GM23338 (cell line): ENCODE data around the gene ZSCAN26. TPM values are rescaled to one million over a fixed set of nuclear protein-coding genes. Genes with fewer than 3 reads are reported as not detected.
"Not testable (repeated sequence)": the region's sequence is repeated elsewhere in the genome, so short reads cannot be mapped to it uniquely, and the experiment has no call there.

ENCODE experiments used
- ATAC-seq: fragments of 200-7000 bp; cut with Tn5 transposase; 3 replicates; pipeline ENCODE4 v1.9.1; 2020
- DNase-seq: peaks from one replicate; pipeline ENCODE4 v3.0.0-alpha.2; 2015; ENCODE audit warnings: low spot score
- H2AFZ ChIP-seq: fragments of 200-600 bp; sonication (generic); 2 replicates; pipeline ENCODE4 v1.8.0; 2016; ENCODE audit warnings: antibody characterized with exemption, mild to moderate bottlenecking, moderate library complexity
- H3F3A ChIP-seq: fragments of 200-600 bp; sonication (generic); replicated peaks from 2 replicates; pipeline ENCODE4 v1.8.0; 2017; ENCODE audit warnings: antibody characterized with exemption, mixed run types, low read depth
- H3K27ac ChIP-seq: fragments of 200-600 bp; sonication (generic); 2 replicates; pipeline ENCODE4 v1.6.1; 2016; ENCODE audit warnings: low read depth
- H3K27me3 ChIP-seq: fragments of 200-600 bp; sonication (generic); 2 replicates; pipeline ENCODE4 v1.8.0; 2016; ENCODE audit warnings: mild to moderate bottlenecking, mixed run types, moderate library complexity; ENCODE audit not compliant: insufficient read depth
- H3K36me3 ChIP-seq: fragments of 200-600 bp; sonication (generic); 2 replicates; pipeline ENCODE4 v1.8.0; 2016; ENCODE audit warnings: mild to moderate bottlenecking; ENCODE audit not compliant: insufficient read depth
- H3K4me1 ChIP-seq: fragments of 200-600 bp; sonication (generic); 2 replicates; pipeline ENCODE4 v1.8.0; 2016; ENCODE audit warnings: mild to moderate bottlenecking, moderate library complexity; ENCODE audit not compliant: insufficient read depth
- H3K4me2 ChIP-seq: fragments of 200-600 bp; sonication (generic); 2 replicates; pipeline ENCODE4 v1.7.1; 2017; ENCODE audit warnings: mixed run types
- H3K4me3 ChIP-seq: fragments of 200-600 bp; sonication (generic); 2 replicates; pipeline ENCODE4 v1.6.1; 2016; ENCODE audit warnings: mixed run types
- H3K79me2 ChIP-seq: fragments of 200-600 bp; sonication (generic); replicated peaks from 2 replicates; pipeline ENCODE4 v1.8.0; 2017; ENCODE audit warnings: mild to moderate bottlenecking; ENCODE audit not compliant: insufficient read depth
- H3K9me2 ChIP-seq: fragments of 200-600 bp; sonication (generic); 2 replicates; pipeline ENCODE4 v1.8.0; 2017; ENCODE audit not compliant: insufficient read depth
- H4K20me1 ChIP-seq: fragments of 200-600 bp; sonication (generic); replicated peaks from 2 replicates; pipeline ENCODE4 v1.8.0; 2017; ENCODE audit warnings: mild to moderate bottlenecking; ENCODE audit not compliant: insufficient read depth
- H3K27ac Mint-ChIP-seq: 2 replicates; pipeline ENCODE4 v1.8.0; 2020; ENCODE audit warnings: inconsistent platforms, mild to moderate bottlenecking, moderate library complexity, mixed read lengths
- H3K27me3 Mint-ChIP-seq: 3 replicates; pipeline ENCODE4 v1.8.0; 2022; ENCODE audit warnings: low read depth, mild to moderate bottlenecking, moderate library complexity, mixed read lengths, inconsistent platforms; ENCODE audit not compliant: insufficient read depth, poor library complexity
- H3K36me3 Mint-ChIP-seq: 3 replicates; pipeline ENCODE4 v1.8.0; 2021; ENCODE audit warnings: low read depth, mild to moderate bottlenecking, inconsistent platforms, moderate library complexity, mixed read lengths
- H3K4me1 Mint-ChIP-seq: 3 replicates; pipeline ENCODE4 v1.8.0; 2020; ENCODE audit warnings: mild to moderate bottlenecking, inconsistent platforms, mixed read lengths
- H3K4me3 Mint-ChIP-seq: 3 replicates; pipeline ENCODE4 v1.8.0; 2021; ENCODE audit warnings: moderate library complexity, mild to moderate bottlenecking, inconsistent platforms, mixed read lengths
- H3K9me3 Mint-ChIP-seq: 3 replicates; pipeline ENCODE4 v1.8.0; 2020; ENCODE audit warnings: moderate library complexity, mild to moderate bottlenecking, inconsistent platforms, mixed read lengths
- CREB1 ChIP-seq: fragments of 250-450 bp; sonication (Bioruptor Pico); IDR thresholded peaks from 2 replicates; pipeline ENCODE4 v1.5.0; 2020; ENCODE audit warnings: low read depth, mild to moderate bottlenecking, moderate library complexity
- CTCF ChIP-seq, 2 experiments: fragments of 200-600 bp in 1 of 2; sonication (generic) in 1 of 2; conservative IDR thresholded peaks; 2 replicates each; pipeline versions ENCODE4 v1.5.1 to v1.6.1; 2016 to 2017; ENCODE audit warnings: antibody characterized with exemption in 2 of 2, low read depth in 2 of 2, mild to moderate bottlenecking in 2 of 2, moderate library complexity in 1 of 2
- EZH2 ChIP-seq: fragments of 200-600 bp; sonication (generic); IDR thresholded peaks from one replicate; pipeline ENCODE4 v1.8.0; 2017; ENCODE audit warnings: antibody characterized with exemption, mild to moderate bottlenecking, low read depth; ENCODE audit not compliant: unreplicated experiment
- JUNB ChIP-seq: IDR thresholded peaks from one replicate; pipeline ENCODE4 v1.6.1; 2016; ENCODE audit warnings: antibody characterized with exemption; ENCODE audit not compliant: unreplicated experiment
- NANOG ChIP-seq: IDR thresholded peaks from 2 replicates; pipeline ENCODE4 v1.6.1; 2016; ENCODE audit warnings: antibody characterized with exemption, borderline replicate concordance
- REST ChIP-seq: IDR thresholded peaks from one replicate; pipeline ENCODE4 v1.6.1; 2018; ENCODE audit warnings: antibody characterized with exemption; ENCODE audit not compliant: unreplicated experiment
- ZNF114 ChIP-seq: fragments of 250-450 bp; sonication (Bioruptor Pico); IDR thresholded peaks from 2 replicates; pipeline ENCODE4 v1.5.0; 2020; ENCODE audit warnings: mild to moderate bottlenecking, moderate library complexity
- ZNF331 ChIP-seq: fragments of 250-450 bp; sonication (Bioruptor Pico); IDR thresholded peaks from 2 replicates; pipeline ENCODE4 v1.5.0; 2020; ENCODE audit warnings: low read depth, mild to moderate bottlenecking, moderate library complexity
- polyA plus RNA-seq: library from polyadenylated mRNA; unstranded; fragments of >200 nt; fragmentation: Nextera tagmentation; extraction: Ambion mirVana; gene quantifications from 2 replicates; pipeline ENCODE4 v1.2.1, GENCODE V29; 2016
- total RNA-seq: library from RNA; depleted of rRNA; stranded (reverse); fragments of >200 nt; shearing (Covaris generic); gene quantifications from 2 replicates; pipeline ENCODE4 v1.2.3, GENCODE V29; 2014

The ZSCAN26 gene
- total and polyA plus RNA-seq, 2 experiments from 2014 or later = 6.5 to 10.2 TPM

DNA sequence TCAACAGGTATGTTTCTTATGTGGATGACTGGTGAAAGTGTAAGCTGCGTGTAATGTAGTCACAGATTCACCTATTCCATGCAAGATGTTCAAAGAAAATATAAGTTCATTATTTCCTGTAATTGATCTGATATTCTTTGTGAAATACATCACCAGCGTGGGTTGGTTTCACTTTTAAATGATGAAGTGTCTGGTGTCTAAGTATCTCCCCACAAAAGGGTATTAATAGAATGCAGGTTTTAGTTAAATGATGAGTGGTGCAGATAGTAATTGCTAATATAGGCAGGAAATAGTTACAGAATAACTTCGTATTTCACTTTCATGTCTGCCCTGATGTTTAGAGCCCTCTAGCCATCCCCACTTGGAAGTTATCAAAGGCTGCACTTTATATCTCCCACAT lies 36.6 kb downstream of the ZSCAN26 start:
- H3K4me1 ChIP-seq = no peaks in the 10 kb centered on the region
- H3K27me3 Mint-ChIP-seq = no peaks in the 10 kb centered on the region
- no peak overlapping the region for H3K27ac ChIP-seq
- H3K4me1 Mint-ChIP-seq = no peaks in the 10 kb centered on the region
- H3K4me3 ChIP-seq = no peak overlapping the region
- H3K27ac Mint-ChIP-seq = no peak overlapping the region
- H3K36me3 ChIP-seq = no peaks in the 10 kb centered on the region
- H3F3A ChIP-seq = no peaks in the 10 kb centered on the region
- H4K20me1 ChIP-seq = 0 out of 2 replicates have a peak, but pooled peaks cover 3% of the 10 kb centered on the region
- H3K27me3 ChIP-seq = no peaks in the 10 kb centered on the region
- no peak for TF ChIP-seq CREB1
- no peak for TF ChIP-seq ZNF114 (CRISPR knock-in tag)
- TF ChIP-seq ZNF331 (CRISPR knock-in tag) = no peak
- TF ChIP-seq CTCF (conservative IDR thresholded peaks at IDR 0.05; ENCODE audit: low read depth in 2 of 2) = no peak
- TF ChIP-seq EZH2 = no peak
- no peak for TF ChIP-seq NANOG
- TF ChIP-seq JUNB = no peak
- no peak for TF ChIP-seq REST
- no peak for DNase-seq
- no peak overlapping the region for H3K4me3 Mint-ChIP-seq
- no peaks in the 10 kb centered on the region for H3K9me2 ChIP-seq
- H3K9me3 Mint-ChIP-seq = peaks cover 3% of the 10 kb centered on the region; the same call in 1 of the 3 replicates
- no peak for ATAC-seq
- H3K4me2 ChIP-seq = no peak overlapping the region
- no peak overlapping the region for H2AFZ ChIP-seq
- no peaks in the 10 kb centered on the region for H3K79me2 ChIP-seq
- H3K36me3 Mint-ChIP-seq = peaks cover 4% of the 10 kb centered on the region

DNA sequence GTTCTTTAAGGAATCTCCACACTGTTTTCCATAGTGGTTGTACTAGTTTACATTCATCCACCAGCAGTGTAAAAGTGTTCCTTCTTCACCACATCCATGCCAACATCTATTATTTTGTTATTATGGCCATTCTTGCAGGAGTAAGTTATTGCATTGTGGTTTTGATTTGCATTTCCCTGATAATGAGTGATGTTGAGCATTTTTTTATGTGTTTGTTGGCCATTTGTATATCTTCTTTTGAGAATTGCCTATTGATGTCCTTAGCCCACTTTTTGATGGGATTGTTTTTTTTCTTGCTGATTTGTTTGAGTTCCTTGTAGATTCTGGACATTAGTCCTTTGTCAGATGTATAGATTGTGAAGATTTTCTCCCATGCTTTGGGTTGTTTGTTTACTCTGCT lies 39.4 kb downstream of the ZSCAN26 start:
- H3K36me3 Mint-ChIP-seq, H2AFZ ChIP-seq, H3K4me3 Mint-ChIP-seq, H3K79me2 ChIP-seq, H3F3A ChIP-seq, H3K4me3 ChIP-seq, H3K27ac Mint-ChIP-seq, H3K4me2 ChIP-seq, DNase-seq, H3K9me2 ChIP-seq, ATAC-seq, H3K27ac ChIP-seq, H3K36me3 ChIP-seq, H4K20me1 ChIP-seq, H3K9me3 Mint-ChIP-seq, H3K27me3 ChIP-seq, H3K27me3 Mint-ChIP-seq: not testable (repeated sequence)
- peaks cover 20% of the 10 kb centered on the region for H3K4me1 Mint-ChIP-seq
- H3K4me1 ChIP-seq = peaks cover 21% of the 10 kb centered on the region
